ENCODE results near the gene VASP.
A peak's percentile ranks its signal among the peaks of the same experiment; 100 is the strongest.

VASP gene

GRCh38 chr19:45523642-45524256, 16.5 kb downstream of the VASP start:
- Histone ChIP-seq H3K36me3 (replicated peaks; ENCODE audit: insufficient read depth, low read length) (no peaks in the 10 kb centered on the region; the same call in 1 of the 2 replicates), H3F3A (ENCODE audit: insufficient read depth, low read length) (no peaks in the 10 kb centered on the region), H3K9ac (ENCODE audit: low read length) (no peak overlapping the region), H3K79me2 (ENCODE audit: low read length) (no peaks in the 10 kb centered on the region), H4K20me1 (ENCODE audit: insufficient read depth, low read length) (no peaks in the 10 kb centered on the region), H3K4me2 (ENCODE audit: low read depth, low read length) (no peak overlapping the region), H3K27me3 (replicated peaks; ENCODE audit: insufficient read depth, low read length) (no peaks in the 10 kb centered on the region), H3K4me3 (ENCODE audit: low read length) (no peak overlapping the region), H2AFZ (ENCODE audit: low read length) (no peak overlapping the region), H3K9me3 (replicated peaks; ENCODE audit: insufficient read depth, low read length) (no peaks in the 10 kb centered on the region), H3K27ac (ENCODE audit: low read length) (no peak overlapping the region), H3K4me1 (ENCODE audit: low read length) (0 out of 2 replicates have a peak, but pooled peaks cover 3% of the 10 kb centered on the region), H3K9me2 (replicated peaks; ENCODE audit: insufficient read depth, low read length) (no peaks in the 10 kb centered on the region)
- DNase-seq, result peak; percentile 88
- TF ChIP-seq CTCF (IDR thresholded peaks at IDR 0.05; ENCODE audit: low read length), result peak; percentile 90
- no peak for TF ChIP-seq EZH2 (optimal IDR thresholded peaks at IDR 0.05; ENCODE audit: low read depth, low read length)

- Histone ChIP-seq H3K36me3 (replicated peaks; ENCODE audit: insufficient read depth, low read length) (no peaks in the 10 kb centered on the region; the same call in 1 of the 2 replicates), H4K20me1 (ENCODE audit: insufficient read depth, low read length) (no peaks in the 10 kb centered on the region), H3K9me3 (replicated peaks; ENCODE audit: insufficient read depth, low read length) (no peaks in the 10 kb centered on the region), H3K9ac (ENCODE audit: low read length) (no peak overlapping the region), H3K27ac (ENCODE audit: low read length) (no peak overlapping the region), H3K4me3 (ENCODE audit: low read length) (no peak overlapping the region), H3K27me3 (replicated peaks; ENCODE audit: insufficient read depth, low read length) (no peaks in the 10 kb centered on the region), H3K79me2 (ENCODE audit: low read length) (no peaks in the 10 kb centered on the region), H2AFZ (ENCODE audit: low read length) (no peak overlapping the region), H3K4me2 (ENCODE audit: low read depth, low read length) (no peak overlapping the region), H3K9me2 (replicated peaks; ENCODE audit: insufficient read depth, low read length) (no peaks in the 10 kb centered on the region), H3K4me1 (ENCODE audit: low read length) (0 out of 2 replicates have a peak, but pooled peaks cover 3% of the 10 kb centered on the region), H3F3A (ENCODE audit: insufficient read depth, low read length) (no peaks in the 10 kb centered on the region)
- no peak for DNase-seq
- TF ChIP-seq CTCF (IDR thresholded peaks at IDR 0.05; ENCODE audit: low read length), result no peak
- TF ChIP-seq EZH2phosphoT487 (IDR thresholded peaks at IDR 0.05; ENCODE audit: low read length), result no peak
These were observed 17.4 kb downstream of the VASP start for GRCh38 chr19:45524575-45525129.

- Histone ChIP-seq H3K9me3 (replicated peaks; ENCODE audit: insufficient read depth, low read length) (no peaks in the 10 kb centered on the region), H3F3A (ENCODE audit: insufficient read depth, low read length) (no peaks in the 10 kb centered on the region), H3K9me2 (replicated peaks; ENCODE audit: insufficient read depth, low read length) (no peaks in the 10 kb centered on the region), H4K20me1 (ENCODE audit: insufficient read depth, low read length) (no peaks in the 10 kb centered on the region), H3K27me3 (replicated peaks; ENCODE audit: insufficient read depth, low read length) (no peaks in the 10 kb centered on the region), H3K4me3 (ENCODE audit: low read length) (no peak overlapping the region), H3K9ac (ENCODE audit: low read length) (no peak overlapping the region), H2AFZ (ENCODE audit: low read length) (no peak overlapping the region), H3K79me2 (ENCODE audit: low read length) (no peaks in the 10 kb centered on the region), H3K4me1 (ENCODE audit: low read length) (0 out of 2 replicates have a peak, but pooled peaks cover 3% of the 10 kb centered on the region), H3K27ac (ENCODE audit: low read length) (no peak overlapping the region), H3K36me3 (replicated peaks; ENCODE audit: insufficient read depth, low read length) (no peaks in the 10 kb centered on the region; the same call in 1 of the 2 replicates), H3K4me2 (ENCODE audit: low read depth, low read length) (no peak overlapping the region)
- no peak for DNase-seq
- TF ChIP-seq EZH2 (optimal IDR thresholded peaks at IDR 0.05; ENCODE audit: low read depth, low read length), result no peak
- no peak for TF ChIP-seq CTCF (IDR thresholded peaks at IDR 0.05; ENCODE audit: low read length)
- TF ChIP-seq EZH2phosphoT487 (IDR thresholded peaks at IDR 0.05; ENCODE audit: low read length), result no peak
These were observed 18.9 kb downstream of the VASP start for GRCh38 chr19:45526143-45526542.

Measured in MM.1S (cell line).